CD4-positive, alpha-beta T cell treated with Interleukin-4 for 4 hours (primary cell): ENCODE results near the gene APOBEC3F.

Experiments used
- DNase-seq: peaks from one replicate; pipeline ENCODE4 v3.0.0-alpha.2; 2020

APOBEC3F gene

GRCh38 chr22:39094717-39095389 is 54.2 kb downstream of the APOBEC3F start:
- peak; percentile 52 for DNase-seq

DNA sequence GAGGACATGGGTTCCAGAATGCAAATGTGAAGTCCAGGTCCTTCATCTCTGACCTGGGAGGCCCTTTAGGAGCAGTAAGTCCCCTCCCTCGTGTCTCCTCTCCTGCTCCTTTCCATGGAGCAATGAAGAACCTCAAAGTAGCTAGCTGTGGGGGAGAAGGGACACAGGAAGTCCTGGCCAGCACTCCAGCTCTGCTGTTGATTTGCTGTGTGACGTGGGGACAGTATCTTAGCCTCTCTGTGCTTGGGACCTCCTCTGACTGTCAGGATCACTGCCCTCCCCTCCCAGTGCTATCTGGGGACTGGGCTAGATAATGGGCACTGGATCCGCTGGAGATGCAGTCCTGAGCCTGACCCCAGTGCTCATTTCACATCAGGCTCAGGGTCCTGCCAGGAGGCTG is 55.3 kb downstream of the APOBEC3F start:
- no peak for DNase-seq

GRCh38 chr22:39097098-39098020 is 56.7 kb downstream of the APOBEC3F start, which contains the start of gene APOBEC3H:
Gene APOBEC3H, plus strand, starts transcription at chr22:39097244. Its CDS starts 3,035 bp downstream, at chr22:39100279.
- DNase-seq: peak; percentile 58

DNA sequence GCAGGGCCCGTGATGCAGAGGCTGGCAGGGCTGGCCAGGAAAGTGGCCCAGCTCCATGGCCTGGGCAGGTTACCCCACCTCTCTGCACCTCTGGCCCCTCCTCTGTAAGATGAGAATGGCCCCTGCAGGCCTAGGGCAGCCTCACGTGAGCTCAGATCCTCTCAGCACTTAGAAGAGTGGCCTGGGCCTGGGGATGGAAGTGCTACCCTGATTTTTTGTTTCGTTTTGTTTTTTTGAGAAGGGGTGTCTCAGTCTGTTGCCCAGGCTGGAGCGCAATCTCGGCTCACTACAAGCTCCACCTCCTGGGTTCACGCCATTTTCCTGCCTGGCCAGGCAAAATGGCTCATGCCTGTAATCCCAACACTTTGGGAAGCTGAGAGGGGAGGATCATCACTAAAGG is 57.4 kb downstream of the APOBEC3F start:
- no peak for DNase-seq

GRCh38 chr22:39098576-39098975 is 57.9 kb downstream of the APOBEC3F start:
- DNase-seq: no peak

GRCh38 chr22:39101226-39101625 is 60.6 kb downstream of the APOBEC3F start:
- DNase-seq: no peak

DNA sequence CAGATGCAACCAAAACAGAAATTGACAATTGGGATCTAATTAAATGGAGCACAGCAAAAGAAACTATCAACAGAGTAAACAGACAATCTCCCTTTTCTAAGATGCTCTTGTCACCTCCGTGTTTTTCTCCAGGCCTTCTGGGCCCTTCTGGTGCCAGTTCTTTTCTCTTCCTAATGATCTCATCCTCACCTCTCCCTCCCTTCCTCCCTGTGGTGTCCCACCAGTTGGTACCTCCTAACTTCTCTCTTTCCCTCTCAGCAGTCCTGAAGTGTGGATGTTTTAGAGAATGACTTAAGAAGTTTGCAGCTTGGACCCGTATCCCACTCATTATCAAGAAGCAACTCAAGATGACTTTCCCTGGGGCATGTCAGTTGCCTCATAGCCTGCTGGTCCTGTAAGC is 62.8 kb downstream of the APOBEC3F start:
- DNase-seq: no peak
